Progenitor cell of endocrine pancreas (in vitro differentiated cells): Measurements from ENCODE around the gene STAP1. TPM values are rescaled to one million over a fixed set of nuclear protein-coding genes. Genes with fewer than 3 reads are reported as not detected.

ENCODE experiments used
- DNase-seq: peaks from one replicate; pipeline ENCODE4 v3.0.0; 2021; ENCODE audit warnings: low spot score; ENCODE audit not compliant: unreplicated experiment
- H3K27ac Mint-ChIP-seq: 2 replicates; pipeline ENCODE4 v1.8.0; 2021; ENCODE audit warnings: mild to moderate bottlenecking, moderate library complexity, mixed read lengths
- H3K27me3 Mint-ChIP-seq: 2 replicates; pipeline ENCODE4 v1.8.0; 2021; ENCODE audit warnings: mixed read lengths
- H3K36me3 Mint-ChIP-seq: 2 replicates; pipeline ENCODE4 v1.8.0; 2022; ENCODE audit warnings: mixed read lengths; ENCODE audit not compliant: insufficient read depth
- H3K4me1 Mint-ChIP-seq: 2 replicates; pipeline ENCODE4 v1.8.0; 2021; ENCODE audit warnings: low read depth, mixed read lengths
- H3K4me3 Mint-ChIP-seq: 2 replicates; pipeline ENCODE4 v1.8.0; 2021; ENCODE audit warnings: low read depth, mild to moderate bottlenecking, moderate library complexity, mixed read lengths
- H3K9me3 Mint-ChIP-seq: 2 replicates; pipeline ENCODE4 v1.8.0; 2021; ENCODE audit warnings: low read depth, mixed read lengths
- CTCF ChIP-seq: fragments of 200-600 bp; sonication (generic); IDR thresholded peaks from one replicate; pipeline ENCODE4 v1.5.0; 2021; ENCODE audit warnings: antibody characterized with exemption, mild to moderate bottlenecking; ENCODE audit not compliant: unreplicated experiment
- total RNA-seq: library from RNA; stranded (reverse); gene quantifications from 2 replicates; pipeline ENCODE4 v1.2.1, GENCODE V29; 2021

Gene STAP1
- total RNA-seq, 1 donor from 2014 or later: not detected

- H3K27me3 Mint-ChIP-seq: no peaks in the 10 kb centered on the region
- TF ChIP-seq CTCF: no peak
- no peaks in the 10 kb centered on the region for H3K36me3 Mint-ChIP-seq
- no peak overlapping the region for H3K4me3 Mint-ChIP-seq
- DNase-seq: no peak
- H3K27ac Mint-ChIP-seq: no peak overlapping the region
- no peaks in the 10 kb centered on the region for H3K4me1 Mint-ChIP-seq
- no peaks in the 10 kb centered on the region for H3K9me3 Mint-ChIP-seq
Observed at GRCh38 chr4:67581208-67581857, 22.8 kb downstream of the STAP1 start.

GRCh38 chr4:67581913-67582312, 23.4 kb downstream of the STAP1 start:
- Mint-ChIP-seq H3K9me3 (no peaks in the 10 kb centered on the region), H3K4me3 (no peak overlapping the region), H3K27ac (no peak overlapping the region), H3K27me3 (no peaks in the 10 kb centered on the region), H3K4me1 (no peaks in the 10 kb centered on the region), H3K36me3 (no peaks in the 10 kb centered on the region)
- TF ChIP-seq CTCF: no peak
- DNase-seq: no peak

- DNase-seq: no peak
- Mint-ChIP-seq H3K9me3 (no peaks in the 10 kb centered on the region), H3K36me3 (no peaks in the 10 kb centered on the region), H3K27ac (no peak overlapping the region), H3K4me1 (no peaks in the 10 kb centered on the region), H3K4me3 (no peak overlapping the region), H3K27me3 (no peaks in the 10 kb centered on the region)
- no peak for TF ChIP-seq CTCF
Observed at GRCh38 chr4:67584496-67584895, 26.0 kb downstream of the STAP1 start.

GRCh38 chr4:67587156-67587555, 28.6 kb downstream of the STAP1 start:
- no peaks in the 10 kb centered on the region for H3K36me3 Mint-ChIP-seq
- no peak overlapping the region for H3K4me3 Mint-ChIP-seq
- DNase-seq: no peak
- no peaks in the 10 kb centered on the region for H3K4me1 Mint-ChIP-seq
- no peaks in the 10 kb centered on the region for H3K9me3 Mint-ChIP-seq
- no peaks in the 10 kb centered on the region for H3K27me3 Mint-ChIP-seq
- no peak for TF ChIP-seq CTCF
- H3K27ac Mint-ChIP-seq: no peak overlapping the region

DNA sequence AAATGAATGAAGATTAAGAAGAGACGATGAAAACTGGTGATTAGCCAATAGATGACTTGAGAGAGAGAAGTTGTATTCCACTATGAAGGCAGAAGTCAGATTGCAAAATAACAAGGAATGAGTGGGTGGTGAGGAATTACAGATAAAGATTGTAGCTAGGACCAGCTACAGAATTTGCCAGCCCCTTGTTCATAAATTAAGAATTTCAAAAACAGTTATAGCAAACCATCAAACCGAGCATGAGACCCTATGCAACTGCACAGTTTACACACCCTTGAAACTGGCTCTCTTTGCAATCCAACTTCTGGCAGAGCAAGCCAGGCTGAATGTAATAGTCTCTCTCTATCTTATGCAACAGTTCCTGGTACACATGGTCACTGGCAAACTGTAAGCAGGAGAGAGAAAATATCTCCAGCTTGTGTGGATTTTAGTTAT, 35.2 kb downstream of the STAP1 start:
- H3K27me3 Mint-ChIP-seq: no peaks in the 10 kb centered on the region
- H3K4me3 Mint-ChIP-seq: no peak overlapping the region
- peaks cover 3% of the 10 kb centered on the region for H3K9me3 Mint-ChIP-seq
- no peak overlapping the region for H3K27ac Mint-ChIP-seq
- TF ChIP-seq CTCF: no peak
- no peak for DNase-seq
- no peaks in the 10 kb centered on the region for H3K4me1 Mint-ChIP-seq
- no peaks in the 10 kb centered on the region for H3K36me3 Mint-ChIP-seq
